GM21447 (cell line): Measurements from ENCODE around the gene SYNE2.
"Not testable (repeated sequence)": the region's sequence is repeated elsewhere in the genome, so short reads cannot be mapped to it uniquely, and the experiment has no call there.

Source experiments
- ATAC-seq: cut with Tn5 transposase; IDR thresholded peaks from one replicate; pipeline ENCODE4 v1.9.1; 2021; ENCODE audit not compliant: unreplicated experiment

SYNE2 gene

DNA sequence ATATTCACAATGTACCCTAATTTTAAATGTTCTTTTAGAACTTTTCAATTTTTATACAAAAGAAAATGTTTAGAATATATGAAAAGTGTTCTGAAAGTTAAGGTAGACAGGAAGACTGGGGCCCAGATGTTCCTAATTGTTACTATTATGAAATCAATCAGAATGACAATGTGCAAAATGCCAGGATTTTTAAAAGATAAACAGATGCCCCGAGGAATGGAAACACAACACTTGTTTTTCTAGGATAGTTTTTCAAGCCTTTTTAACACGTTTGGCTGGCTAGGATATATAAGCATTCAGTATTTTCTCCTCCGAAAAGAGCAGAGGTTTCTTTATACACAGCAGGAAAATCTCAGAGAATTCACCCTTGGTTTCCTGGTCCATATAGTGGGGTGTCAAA lies 334.5 kb downstream of the SYNE2 start:
- ATAC-seq = no peak

DNA sequence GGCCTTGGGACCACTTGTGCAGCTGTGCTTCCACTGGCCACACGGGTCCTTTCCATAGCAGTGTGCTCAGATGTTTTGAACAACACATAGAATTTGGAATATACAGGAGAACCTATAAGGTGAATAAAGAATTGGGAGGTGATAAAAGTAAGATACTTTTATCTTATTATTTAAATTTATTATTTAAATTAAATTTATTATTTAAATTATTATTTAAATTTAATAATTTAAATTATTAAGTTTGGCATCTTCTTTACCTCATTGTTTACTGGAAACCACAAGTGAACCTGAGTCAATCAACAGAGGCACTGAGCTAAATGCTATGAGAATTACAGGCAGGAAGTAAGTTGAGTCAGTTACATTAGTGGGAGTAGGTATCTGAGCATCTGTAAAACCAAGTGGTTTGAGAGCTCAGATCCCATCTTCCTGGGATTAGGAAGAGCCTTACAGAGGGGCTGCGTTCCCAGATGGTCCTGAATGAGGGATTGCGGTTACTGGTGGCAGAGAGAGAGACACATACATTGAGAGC lies 338.2 kb downstream of the SYNE2 start:
- ATAC-seq = no peak

DNA sequence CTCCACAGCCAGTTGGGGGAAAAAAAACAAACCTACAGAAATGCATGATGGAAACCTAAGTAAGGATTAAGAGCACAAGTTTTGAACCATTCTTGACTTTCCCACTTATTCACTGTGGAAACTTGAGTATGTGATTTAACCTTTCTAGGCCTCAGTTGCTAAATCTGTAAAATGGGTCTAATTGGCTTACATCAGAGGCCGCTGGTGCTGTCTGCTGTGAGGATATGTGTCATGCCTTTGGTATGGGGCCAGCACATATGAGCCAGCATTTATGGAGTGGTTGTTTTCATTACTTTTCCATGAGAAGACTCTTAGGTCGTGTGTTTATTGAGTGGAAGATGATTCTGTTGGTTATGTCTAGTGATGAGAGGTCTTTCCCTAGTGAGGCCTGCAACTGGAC lies 339.0 kb downstream of the SYNE2 start:
- no peak for ATAC-seq

DNA sequence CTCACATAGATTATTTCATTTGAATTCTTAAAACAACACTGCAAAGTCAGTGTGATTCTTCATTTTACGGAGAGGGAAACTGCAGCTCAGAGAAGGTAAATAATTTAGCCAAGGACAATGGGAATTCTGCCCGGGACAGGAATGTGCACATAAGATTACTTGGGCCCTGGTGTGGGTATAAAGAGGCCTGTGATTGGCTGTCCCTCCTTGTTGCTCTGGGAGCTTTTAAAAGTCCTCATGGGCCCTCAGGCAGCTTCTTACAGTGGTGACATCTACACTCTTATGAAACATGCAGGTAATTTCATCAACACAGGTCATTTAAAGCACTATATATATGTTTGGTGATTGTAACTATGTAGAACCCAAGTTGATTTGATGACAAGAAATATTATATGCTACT lies 341.0 kb downstream of the SYNE2 start:
- ATAC-seq = no peak

DNA sequence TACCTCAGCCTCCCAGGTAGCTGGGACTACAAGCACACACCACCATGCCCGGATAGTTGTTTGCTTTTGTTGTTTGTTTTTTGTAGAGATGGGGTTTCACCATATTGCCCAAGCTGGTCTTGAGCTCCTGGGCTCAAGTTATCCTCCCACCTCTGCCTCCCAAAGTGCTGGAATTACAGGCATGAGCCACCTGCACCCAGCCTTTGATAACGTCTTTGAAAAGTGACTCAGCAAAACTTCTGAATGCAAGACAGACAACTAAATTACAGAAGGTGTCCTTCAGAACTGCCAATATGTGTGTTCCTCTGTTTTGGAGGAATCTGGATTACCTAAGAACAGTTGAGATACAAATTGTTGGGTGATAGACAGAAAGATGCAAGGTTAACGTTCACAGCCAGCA lies 341.6 kb downstream of the SYNE2 start:
- ATAC-seq = no peak

DNA sequence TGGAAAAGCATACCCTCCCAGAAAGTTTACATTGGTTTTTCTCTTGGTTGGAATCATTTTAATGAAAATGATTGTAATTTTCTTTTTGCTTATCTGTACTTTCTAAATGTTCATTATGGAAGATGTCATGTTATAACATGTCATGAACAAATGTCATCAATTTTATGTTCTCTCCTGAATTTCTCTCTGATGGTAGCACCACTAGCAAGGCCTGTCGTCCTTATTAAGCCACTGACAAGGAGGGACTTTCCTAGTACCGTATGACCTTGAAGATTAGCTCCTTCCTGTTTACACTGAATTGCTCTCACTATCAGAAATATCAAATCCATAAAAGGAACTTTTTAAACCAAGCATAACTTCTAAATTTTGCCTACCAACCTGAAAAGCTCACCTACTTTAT lies 342.4 kb downstream of the SYNE2 start:
- ATAC-seq = peak; percentile 46

DNA sequence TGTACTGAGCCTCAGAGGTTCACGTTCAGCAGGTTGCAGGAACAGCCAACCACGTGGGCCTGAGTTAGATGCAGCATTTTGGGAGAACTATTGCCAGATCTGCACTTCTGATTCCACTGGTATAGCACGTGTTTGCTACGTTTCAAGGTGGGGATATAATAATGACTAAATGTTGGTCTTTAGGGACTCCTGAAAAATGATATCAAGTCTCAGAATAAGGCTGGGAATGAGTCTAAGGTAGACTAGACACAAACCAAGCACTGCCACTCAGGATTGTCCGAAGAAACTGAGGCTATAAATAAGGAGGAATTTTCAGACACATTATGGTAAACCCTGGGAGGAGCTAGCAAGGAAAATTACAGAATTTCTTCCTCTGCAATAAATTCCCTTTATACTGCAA lies 343.3 kb downstream of the SYNE2 start:
- ATAC-seq = no peak

DNA sequence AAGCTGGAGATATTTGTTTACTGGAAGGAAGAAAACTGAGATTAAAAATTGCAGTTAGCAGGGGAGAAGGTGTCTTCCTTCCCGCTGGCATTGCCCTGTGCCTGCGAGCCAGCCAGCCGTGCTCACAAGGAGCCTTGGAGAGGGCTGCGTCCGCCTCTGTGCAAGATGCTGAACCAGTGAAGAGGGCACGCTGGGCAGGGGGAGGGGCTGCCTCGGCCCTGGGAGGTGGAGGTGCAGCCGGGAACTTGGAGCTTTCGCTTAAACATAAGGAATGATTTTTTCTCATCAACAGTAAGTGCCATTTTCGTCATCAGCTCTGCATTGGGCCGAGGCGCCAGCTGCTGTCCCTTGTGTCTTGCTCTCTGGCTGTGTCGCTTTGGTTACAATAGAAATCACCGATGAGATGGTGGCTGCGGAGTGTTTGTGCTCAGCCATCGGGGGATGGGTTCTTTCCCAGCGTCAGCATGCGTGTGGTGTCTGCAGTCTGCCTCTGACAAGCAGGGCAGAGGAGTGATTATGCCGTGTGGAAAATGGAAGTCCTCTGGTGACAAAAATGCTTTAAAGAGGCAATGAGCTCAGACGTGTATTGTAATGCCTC lies 344.1 kb downstream of the SYNE2 start:
- ATAC-seq = no peak

DNA sequence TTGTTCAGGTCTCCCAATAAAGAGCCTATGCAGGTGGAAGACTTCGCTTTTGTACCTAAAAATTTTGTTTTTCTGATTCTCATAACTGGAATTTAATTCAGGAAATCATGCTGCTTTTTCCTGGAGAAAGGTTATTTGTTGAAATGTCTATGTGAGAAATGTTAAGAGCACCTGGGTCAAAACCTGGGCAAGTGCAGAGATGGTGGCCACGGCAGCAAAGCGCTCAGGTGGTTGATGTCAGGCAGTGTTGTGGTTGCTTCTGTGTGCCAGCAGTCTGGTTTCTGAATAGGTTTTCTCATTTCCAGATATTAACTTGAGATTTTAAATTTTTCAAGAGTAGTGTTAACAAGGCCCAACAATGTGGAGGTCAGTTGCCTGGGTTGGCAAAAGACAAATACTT lies 345.2 kb downstream of the SYNE2 start:
- ATAC-seq = no peak

DNA sequence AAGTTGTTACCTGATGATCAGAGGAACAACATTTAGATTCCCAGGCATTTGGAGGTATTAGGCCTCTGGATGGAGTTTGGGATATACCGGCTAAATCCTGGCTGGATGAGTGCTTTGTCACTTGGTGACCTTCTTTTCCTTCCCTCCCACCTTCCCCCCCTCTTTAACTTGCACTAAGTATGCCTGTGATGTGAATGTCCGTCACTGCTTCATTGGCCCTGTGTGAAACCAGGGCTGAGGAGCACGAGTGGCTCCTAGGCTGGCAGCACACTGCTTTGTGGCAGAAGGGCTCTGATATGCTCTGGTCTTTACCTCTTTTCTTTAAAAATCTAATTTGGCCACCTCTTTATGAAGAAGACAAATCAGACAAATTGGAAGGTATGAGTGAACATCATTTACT lies 345.7 kb downstream of the SYNE2 start:
- ATAC-seq = no peak

DNA sequence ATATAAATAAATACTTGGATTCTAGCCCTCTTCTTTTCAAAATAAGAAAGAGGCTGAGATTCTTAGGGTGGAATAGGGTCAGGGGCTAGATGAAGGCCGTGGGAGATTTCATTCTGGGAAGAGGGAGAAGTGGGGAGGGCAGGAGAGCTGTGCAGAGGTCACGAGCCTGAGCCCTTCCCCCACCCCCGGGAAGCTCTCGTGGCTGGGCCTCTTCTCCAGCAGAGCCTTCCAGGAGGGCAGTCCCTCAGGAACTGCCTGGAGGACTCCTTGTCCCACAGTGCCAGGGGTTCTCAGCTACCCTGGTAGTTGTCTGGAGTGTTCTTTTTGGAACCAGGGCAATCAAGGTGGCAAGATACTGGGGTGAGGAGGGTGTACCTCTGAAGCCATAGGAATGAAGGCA lies 347.4 kb downstream of the SYNE2 start:
- ATAC-seq = no peak

DNA sequence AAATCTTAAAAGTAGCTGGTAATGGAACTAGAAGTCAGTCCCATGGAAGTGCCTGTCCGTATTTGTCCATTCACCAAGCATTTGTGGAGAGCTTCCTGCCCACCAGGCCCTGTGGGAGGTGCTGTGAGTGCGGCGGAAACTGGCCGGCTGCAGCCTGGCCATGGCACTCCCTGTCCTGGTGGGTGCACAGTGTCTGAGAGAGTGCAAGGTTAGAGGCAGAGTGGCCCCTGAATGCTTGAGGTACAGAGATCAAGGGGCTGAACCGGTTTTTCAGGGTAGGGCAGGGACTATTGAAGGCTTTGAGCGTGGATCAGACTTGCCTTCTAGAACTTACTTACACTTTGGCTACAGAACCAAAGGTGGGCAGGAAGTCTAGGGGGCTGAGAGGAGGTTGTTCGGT lies 348.5 kb downstream of the SYNE2 start:
- ATAC-seq = no peak

DNA sequence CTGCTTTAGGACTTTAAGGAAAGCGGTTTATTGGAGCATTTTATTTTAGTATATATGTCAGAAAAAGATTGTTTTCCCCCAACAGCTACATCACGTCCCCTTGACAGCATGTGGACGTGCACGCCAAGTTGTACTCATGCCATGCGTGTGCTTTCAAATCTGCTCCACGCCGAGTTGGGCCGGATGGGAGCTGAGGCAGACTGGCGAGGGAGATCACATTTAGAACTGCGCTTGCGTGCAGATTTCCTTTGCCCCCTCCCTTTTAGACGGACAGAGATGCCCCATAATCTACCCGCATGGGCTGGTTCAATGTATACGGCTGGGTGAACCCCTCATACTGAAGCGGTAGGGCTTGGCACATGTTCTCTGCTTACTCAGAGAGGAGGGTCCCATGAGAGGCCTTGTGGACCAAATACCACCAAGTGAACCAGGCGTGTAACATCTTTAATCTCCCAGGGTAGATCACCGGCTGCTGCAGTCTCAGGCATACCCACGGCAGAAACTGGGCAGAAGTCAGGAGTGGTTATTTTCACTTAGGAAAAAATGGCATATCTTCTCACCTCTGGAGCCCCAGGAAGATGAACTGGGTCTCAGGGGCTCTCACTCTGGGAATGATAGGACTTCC lies 349.2 kb downstream of the SYNE2 start:
- ATAC-seq = no peak

DNA sequence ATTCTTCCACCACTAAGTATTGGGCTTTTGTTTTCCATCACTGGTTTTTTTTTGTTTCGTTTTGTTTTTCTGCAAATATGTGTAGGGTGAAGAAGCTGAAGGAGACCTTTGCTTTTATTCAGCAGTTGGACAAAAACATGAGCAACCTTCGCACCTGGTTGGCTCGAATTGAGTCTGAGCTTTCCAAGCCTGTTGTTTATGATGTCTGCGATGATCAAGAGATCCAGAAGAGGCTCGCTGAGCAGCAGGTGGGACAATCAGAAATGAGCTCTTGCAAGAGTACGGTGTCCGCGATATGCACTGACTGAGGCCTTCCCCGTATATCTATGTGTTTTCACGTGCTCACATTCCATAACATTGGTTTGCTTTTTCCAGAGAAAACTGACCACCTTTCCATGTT lies 349.9 kb downstream of the SYNE2 start:
- no peak for ATAC-seq

DNA sequence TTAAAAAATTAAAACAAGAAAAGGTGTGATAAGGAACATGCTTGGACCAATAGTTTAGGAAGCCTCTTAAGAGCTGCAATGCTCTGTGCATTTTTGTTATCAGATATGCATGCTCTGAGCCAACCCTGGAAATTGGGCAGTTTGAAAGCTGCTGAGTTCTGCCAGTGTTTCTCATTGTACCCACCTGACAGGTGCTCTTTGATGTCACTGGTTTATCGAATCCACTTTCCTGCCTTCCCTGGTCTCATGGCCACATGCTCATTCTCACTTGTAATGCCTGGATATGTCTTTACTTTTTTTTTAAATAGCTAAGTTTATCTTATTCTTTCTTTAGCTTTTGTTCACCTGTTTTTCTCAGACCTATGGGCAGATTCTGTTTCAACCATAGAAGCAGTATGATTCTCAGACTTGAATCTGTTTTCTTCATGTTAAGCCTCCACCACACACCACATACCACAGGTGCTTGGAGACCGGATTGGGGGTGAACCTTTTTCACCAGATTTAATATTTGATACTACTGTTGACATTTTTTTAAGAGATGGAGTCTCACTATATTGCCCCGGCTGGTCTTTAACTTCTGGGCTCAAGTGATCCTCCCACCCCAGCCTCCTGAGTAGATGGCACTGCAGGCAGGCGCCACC lies 350.7 kb downstream of the SYNE2 start:
- ATAC-seq = no peak

DNA sequence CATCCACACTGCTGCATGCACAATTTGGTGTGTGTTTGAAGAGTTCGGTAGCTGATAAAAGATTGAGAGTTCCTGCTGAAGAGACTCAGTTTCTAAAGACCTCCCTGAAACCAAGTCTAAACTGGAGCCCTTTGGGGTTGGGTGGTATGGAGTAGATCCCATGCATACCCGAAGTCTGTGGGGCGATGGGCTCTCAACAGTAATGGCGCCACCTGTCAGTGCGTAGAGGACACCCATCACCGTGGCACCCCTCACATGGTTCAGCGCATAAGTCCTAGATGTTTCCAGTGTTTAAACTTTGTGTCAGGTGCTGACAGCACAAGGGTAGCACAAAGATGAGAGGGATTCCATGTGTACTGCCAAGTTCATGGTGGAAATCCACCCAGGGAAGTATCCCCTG lies 355.5 kb downstream of the SYNE2 start:
- no peak for ATAC-seq

DNA sequence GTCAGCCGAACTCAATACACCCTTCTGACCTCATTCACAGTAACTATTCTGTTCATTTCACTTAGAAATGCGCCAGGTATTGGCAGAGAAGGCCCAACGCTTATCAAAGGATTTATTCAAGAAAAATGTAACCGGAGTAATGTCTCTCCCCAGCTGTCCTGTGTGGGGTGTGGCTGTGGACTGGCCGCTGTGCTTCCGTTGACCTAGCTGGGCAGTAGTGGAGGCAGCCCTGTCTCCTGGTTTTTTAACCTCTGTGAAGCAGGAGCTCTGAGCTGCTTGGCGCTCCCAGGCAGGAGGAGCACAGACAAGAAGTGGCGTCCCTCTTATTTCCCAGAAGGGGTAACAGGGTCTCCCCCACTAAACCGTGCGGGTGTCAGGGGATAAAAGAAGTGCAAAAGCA lies 356.2 kb downstream of the SYNE2 start:
- no peak for ATAC-seq

DNA sequence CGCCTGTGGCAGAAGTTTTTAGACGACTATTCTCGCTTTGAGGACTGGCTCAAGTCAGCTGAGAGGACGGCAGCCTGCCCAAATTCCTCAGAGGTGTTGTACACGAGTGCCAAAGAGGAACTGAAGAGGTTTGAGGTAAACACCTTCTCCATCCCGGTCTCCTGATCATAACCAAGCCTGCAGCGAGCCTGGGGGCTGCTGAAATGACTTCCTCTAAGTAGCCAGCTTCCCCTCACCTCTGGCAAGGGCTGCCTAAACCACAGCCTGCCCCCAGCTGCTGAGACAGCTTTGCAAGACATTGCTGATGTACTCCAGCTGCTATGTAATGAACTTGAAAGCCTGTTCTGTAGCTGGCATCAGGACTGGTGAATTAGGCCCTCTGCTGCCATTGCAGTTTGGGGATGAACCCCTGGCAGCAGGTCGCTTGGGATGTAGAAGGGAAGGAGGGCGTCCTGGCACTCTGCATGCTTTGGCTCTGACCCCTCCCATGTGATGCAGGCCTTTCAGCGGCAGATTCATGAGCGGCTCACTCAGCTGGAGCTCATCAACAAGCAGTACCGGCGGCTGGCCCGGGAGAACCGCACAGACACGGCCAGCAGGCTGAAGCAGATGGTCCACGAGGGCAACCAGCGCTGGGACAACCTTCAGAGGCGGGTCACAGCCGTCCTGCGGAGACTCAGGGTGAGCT lies 356.8 kb downstream of the SYNE2 start:
- ATAC-seq = peak; percentile 92

DNA sequence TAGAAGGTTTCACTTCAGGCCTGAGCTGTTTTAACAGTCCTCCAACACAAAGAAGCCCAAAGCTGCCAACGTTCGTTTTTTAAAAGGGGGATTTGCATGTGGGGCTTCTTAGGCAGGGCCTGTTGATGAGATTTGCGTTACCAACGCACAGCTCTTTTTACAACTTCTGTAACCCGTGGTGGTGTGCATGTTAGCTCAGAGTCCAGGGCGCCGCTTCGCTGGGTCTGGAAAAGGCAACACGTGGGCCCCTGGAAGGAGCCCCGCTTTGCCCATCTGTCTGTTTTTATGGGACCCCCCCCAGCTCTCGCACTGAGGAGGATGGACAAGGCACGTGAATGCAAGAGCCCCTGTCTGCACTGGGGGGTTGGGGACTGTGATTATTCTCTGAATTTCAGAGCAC lies 357.4 kb downstream of the SYNE2 start:
- no peak for ATAC-seq

DNA sequence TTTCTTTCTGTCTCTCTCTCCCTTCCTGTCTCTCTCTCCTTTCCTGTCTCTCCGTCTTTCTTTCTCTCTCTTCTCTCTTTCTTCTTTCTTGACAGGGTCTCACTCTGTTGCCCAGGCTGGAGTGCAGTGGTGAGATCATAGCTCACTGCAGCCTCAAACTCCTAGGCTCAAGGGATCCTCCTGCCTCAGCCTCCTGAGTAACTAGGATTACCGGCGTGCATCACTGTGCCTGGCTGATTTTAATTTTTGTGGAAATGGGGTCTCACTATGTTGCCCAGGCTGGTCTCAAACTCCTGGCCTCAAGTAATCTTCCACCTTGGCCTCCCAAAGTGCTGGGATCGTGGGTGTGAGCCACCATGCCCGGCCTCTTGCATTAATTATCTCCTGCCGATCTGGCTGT lies 358.1 kb downstream of the SYNE2 start:
- ATAC-seq = not testable (repeated sequence)

DNA sequence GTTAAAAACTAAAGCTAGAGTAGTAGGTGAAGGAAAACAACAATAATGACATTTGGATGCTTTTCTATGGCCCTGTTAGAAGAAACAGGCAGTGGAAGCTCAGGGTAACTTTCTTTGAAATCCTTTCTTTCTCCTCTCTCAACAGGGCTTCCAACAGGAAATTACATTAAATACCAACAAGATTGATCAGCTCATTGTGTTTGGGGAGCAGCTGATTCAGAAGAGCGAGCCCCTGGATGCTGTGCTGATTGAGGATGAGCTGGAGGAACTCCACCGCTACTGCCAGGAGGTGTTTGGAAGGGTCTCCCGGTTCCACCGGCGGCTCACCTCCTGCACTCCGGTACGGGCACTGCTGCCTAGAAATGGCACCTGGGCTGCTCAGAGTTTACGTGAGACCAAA lies 359.9 kb downstream of the SYNE2 start:
- no peak for ATAC-seq

DNA sequence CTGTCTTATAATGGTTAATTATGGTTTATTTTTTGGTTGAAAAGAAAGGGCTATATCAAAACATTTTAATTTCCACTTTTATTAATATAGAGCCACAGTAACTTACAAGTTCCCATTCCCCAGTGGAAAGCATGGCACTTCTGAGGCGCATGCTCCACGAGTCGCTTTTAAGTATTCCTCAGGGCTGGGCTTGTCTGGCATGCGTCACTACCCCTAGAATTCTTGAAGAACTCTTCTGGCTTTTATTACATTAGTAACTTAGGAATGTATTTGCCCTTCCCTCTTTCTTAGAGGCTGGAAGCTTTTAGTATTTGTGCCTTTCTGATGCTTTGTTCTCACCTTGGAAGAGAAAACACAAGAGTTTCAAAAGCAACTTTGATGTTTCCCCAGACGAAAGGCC lies 360.3 kb downstream of the SYNE2 start:
- ATAC-seq = no peak
